Mesenchymal stem cell (in vitro differentiated cells and primary cell): Measurements from ENCODE around the gene OIT3.

Source experiments
- DNase-seq: peaks from one replicate; pipeline ENCODE4 v3.0.0-alpha.2; 2013
- H2AFZ ChIP-seq: one replicate; pipeline ENCODE4 v1.6.1; 2013; ENCODE audit warnings: low read depth, mild to moderate bottlenecking, control low read depth, inconsistent platforms, low read length, moderate library complexity
- H2AK5ac ChIP-seq: 2 replicates; pipeline ENCODE4 v1.6.1; 2013; ENCODE audit warnings: low read length, moderate library complexity, mild to moderate bottlenecking, inconsistent platforms; ENCODE audit not compliant: severe bottlenecking
- H2BK120ac ChIP-seq: one replicate; pipeline ENCODE4 v1.6.1; 2013; ENCODE audit warnings: low read depth, mild to moderate bottlenecking, inconsistent platforms, low read length, moderate library complexity
- H2BK12ac ChIP-seq, 2 experiments: one replicate each; pipeline ENCODE4 v1.6.1; 2013; ENCODE audit warnings: inconsistent platforms in 2 of 2, low read length in 2 of 2, mild to moderate bottlenecking in 2 of 2, moderate library complexity in 2 of 2, control low read depth in 1 of 2
- H2BK15ac ChIP-seq: one replicate; pipeline ENCODE4 v1.6.1; 2013; ENCODE audit warnings: mild to moderate bottlenecking, low read depth, inconsistent platforms; ENCODE audit not compliant: poor library complexity, severe bottlenecking
- H2BK5ac ChIP-seq: 2 replicates; pipeline ENCODE4 v1.6.1; 2013; ENCODE audit warnings: low read depth, mild to moderate bottlenecking, low read length, control low read depth, inconsistent platforms; ENCODE audit not compliant: poor library complexity, severe bottlenecking
- H3K14ac ChIP-seq, 2 experiments: one replicate each; pipeline ENCODE4 v1.6.1; 2013; ENCODE audit warnings: inconsistent platforms in 2 of 2, low read length in 2 of 2, control low read depth in 1 of 2, mild to moderate bottlenecking in 1 of 2, moderate library complexity in 1 of 2
- H3K18ac ChIP-seq, 2 experiments: one replicate each; pipeline ENCODE4 v1.6.1; 2013; ENCODE audit warnings: inconsistent platforms in 2 of 2, low read length in 2 of 2, control low read depth in 1 of 2, low read depth in 1 of 2, mild to moderate bottlenecking in 1 of 2
- H3K23ac ChIP-seq, 2 experiments: one replicate each; pipeline ENCODE4 v1.6.1; 2013; ENCODE audit warnings: inconsistent platforms in 2 of 2, low read length in 2 of 2, mild to moderate bottlenecking in 2 of 2, moderate library complexity in 2 of 2, control low read depth in 1 of 2
- H3K27ac ChIP-seq: 2 replicates; pipeline ENCODE4 v1.5.1; 2013; ENCODE audit warnings: mild to moderate bottlenecking, moderate library complexity, low read length, control low read depth, inconsistent platforms; ENCODE audit not compliant: poor library complexity, severe bottlenecking
- H3K27me3 ChIP-seq, 2 experiments: 2 replicates each; pipeline versions ENCODE4 v1.6.1 to v1.7.0; 2013; ENCODE audit warnings: low read length in 2 of 2, mild to moderate bottlenecking in 2 of 2, moderate library complexity in 2 of 2, control low read depth in 1 of 2, inconsistent platforms in 1 of 2; ENCODE audit not compliant: control insufficient read depth in 1 of 2, insufficient read depth in 1 of 2
- H3K36me3 ChIP-seq, 2 experiments: 2 replicates each; pipeline versions ENCODE4 v1.6.1 to v1.7.0; 2013; ENCODE audit warnings: low read length in 2 of 2, control low read depth in 1 of 2, inconsistent platforms in 1 of 2, low read depth in 1 of 2, mild to moderate bottlenecking in 1 of 2; ENCODE audit not compliant: insufficient read depth in 2 of 2, control insufficient read depth in 1 of 2
- H3K4ac ChIP-seq, 2 experiments: one replicate each; pipeline ENCODE4 v1.6.1; 2013; ENCODE audit warnings: inconsistent platforms in 2 of 2, low read length in 2 of 2, mild to moderate bottlenecking in 2 of 2, moderate library complexity in 2 of 2, control low read depth in 1 of 2, low read depth in 1 of 2
- H3K4me1 ChIP-seq: 2 replicates; pipeline ENCODE4 v1.6.1; 2013; ENCODE audit warnings: low read depth, low read length, control low read depth; ENCODE audit not compliant: control insufficient read depth, insufficient read depth
- H3K4me2 ChIP-seq: 2 replicates; pipeline ENCODE4 v1.6.1; 2013; ENCODE audit warnings: low read length, mild to moderate bottlenecking, inconsistent platforms; ENCODE audit not compliant: poor library complexity, severe bottlenecking
- H3K4me3 ChIP-seq, 2 experiments: 2 replicates each; pipeline versions ENCODE4 v1.5.1 to v1.7.0; 2013; ENCODE audit warnings: low read length in 2 of 2, mild to moderate bottlenecking in 2 of 2, control low read depth in 1 of 2, low read depth in 1 of 2; ENCODE audit not compliant: insufficient read depth in 1 of 2
- H3K79me1 ChIP-seq: replicated peaks from 2 replicates; pipeline ENCODE4 v1.6.1; 2013; ENCODE audit warnings: mild to moderate bottlenecking, control low read depth, low read length, inconsistent platforms; ENCODE audit not compliant: poor library complexity, severe bottlenecking
- H3K9ac ChIP-seq: 2 replicates; pipeline ENCODE4 v1.7.0; 2013; ENCODE audit warnings: mild to moderate bottlenecking, low read length, moderate library complexity
- H3K9me3 ChIP-seq: 2 replicates; pipeline ENCODE4 v1.7.0; 2013; ENCODE audit warnings: mild to moderate bottlenecking, low read length; ENCODE audit not compliant: control insufficient read depth
- H4K8ac ChIP-seq: one replicate; pipeline ENCODE4 v1.6.1; 2013; ENCODE audit warnings: inconsistent platforms, mild to moderate bottlenecking, low read length, moderate library complexity
- H4K91ac ChIP-seq: one replicate; pipeline ENCODE4 v1.6.1; 2013; ENCODE audit warnings: mild to moderate bottlenecking, low read length, inconsistent platforms
- WGBS: methylation state at CpG from one replicate; pipeline ENCODE4 v1.1.7; 2013; ENCODE audit warnings: mixed read lengths; 5-methylcytosine and 5-hydroxymethylcytosine counted together

The OIT3 gene

DNA sequence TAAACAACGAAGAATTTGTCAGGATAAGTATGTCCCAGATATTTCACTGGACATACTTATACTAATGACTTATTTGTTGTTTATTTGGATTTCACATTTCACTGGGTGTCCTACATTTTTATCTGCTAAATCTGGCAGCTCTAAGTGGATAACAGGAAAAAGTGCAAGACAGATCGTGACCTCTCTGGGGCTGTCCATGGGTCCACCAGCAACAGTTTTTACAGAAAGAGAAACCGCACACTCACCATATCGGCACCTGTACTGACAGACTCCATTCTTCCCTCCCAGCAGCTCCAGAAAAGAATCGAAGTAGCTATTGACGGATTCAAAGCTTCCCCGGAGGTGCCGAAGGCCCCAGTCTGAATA is 60.7 kb downstream of the OIT3 start:
- Histone ChIP-seq H3K4ac (no peak overlapping the region), H4K91ac (no peak overlapping the region), H3K23ac (no peak overlapping the region), H3K27me3 (peaks cover 17 to 30% of the 10 kb centered on the region in 2 experiments), H3K27ac (no peak overlapping the region), H3K4me2 (no peak overlapping the region), H3K79me1 (no peaks in the 10 kb centered on the region), H3K18ac (no peak overlapping the region), H3K14ac (no peak overlapping the region), H2AK5ac (no peak overlapping the region), H3K9me3 (no peaks in the 10 kb centered on the region), H3K4me1 (peaks cover 2% of the 10 kb centered on the region), H3K4me3 (no peak overlapping the region), H2BK15ac (no peak overlapping the region), H2BK5ac (no peak overlapping the region), H3K9ac (no peak overlapping the region), H4K8ac (no peak overlapping the region), H2AFZ (no peak overlapping the region), H2BK12ac (no peak overlapping the region), H2BK120ac (no peak overlapping the region), H3K36me3 (peaks cover 0 to 3% of the 10 kb centered on the region in 2 experiments)
- DNase-seq, result no peak
- 78% methylated on average over 7 of the region's 8 CpGs for WGBS

DNA sequence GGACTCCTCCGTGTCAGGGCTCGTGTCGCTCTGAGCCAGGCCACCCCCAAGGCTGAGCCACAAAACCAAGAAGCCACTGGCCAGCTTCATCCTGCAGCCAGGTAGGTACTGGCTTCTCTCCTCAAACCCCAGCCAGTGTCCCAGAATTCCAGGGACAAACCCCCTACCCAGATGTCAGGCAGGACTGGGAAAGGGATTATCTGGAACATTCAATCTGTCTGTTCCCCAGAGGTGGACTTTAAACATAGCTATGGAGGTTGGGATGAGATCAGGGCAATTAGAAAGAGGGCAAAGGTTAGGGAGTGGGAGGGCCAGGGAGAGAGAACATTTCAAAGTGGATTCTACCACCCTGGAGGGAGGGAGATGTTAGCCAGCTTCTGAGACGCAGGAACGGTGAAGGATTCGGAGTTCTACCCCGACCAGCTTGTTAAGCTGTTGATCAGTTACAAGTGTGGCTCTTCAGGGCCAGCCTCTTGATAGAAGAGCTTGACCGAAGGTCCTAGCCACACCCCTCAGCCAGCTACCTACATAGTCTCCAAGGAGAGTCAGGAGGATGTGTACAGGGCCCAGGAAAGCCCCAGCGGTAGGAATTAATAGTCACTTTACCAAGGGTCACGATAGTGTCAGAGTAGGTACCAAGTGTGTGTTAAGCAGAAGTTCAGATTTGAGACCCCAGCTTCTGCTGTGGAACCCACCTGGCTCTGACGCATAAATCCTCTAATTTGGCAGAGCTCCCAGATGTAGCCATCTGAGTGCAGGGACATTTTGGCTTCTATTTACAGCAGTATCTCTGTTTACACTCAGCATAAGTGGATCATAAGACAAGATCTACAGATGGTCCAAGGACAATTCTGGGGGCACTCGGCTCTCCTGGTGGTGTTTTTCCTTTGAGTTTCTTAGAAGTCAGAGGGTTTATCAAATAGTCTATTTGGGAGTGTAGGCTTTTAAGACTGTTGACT is 61.3 kb downstream of the OIT3 start, which contains the start of gene PLA2G12B:
TSS of gene PLA2G12B (minus strand) at position 211 of the 959 bp plus-strand sequence. CDS start at position 90, 121 bp downstream.
- no peak within 1 kb of the TSS for H2BK120ac ChIP-seq
- peak within 1 kb of the TSS in 1 of 2 experiments; percentile 5 for H3K4ac ChIP-seq
- peak within 1 kb of the TSS in 1 of 2 experiments; percentile 55 for H3K14ac ChIP-seq
- H2BK5ac ChIP-seq, result no peak within 1 kb of the TSS
- no peak within 1 kb of the TSS for H4K91ac ChIP-seq
- no peaks in the 10 kb centered on the region for H3K9me3 ChIP-seq
- H2BK15ac ChIP-seq, result no peak within 1 kb of the TSS
- H4K8ac ChIP-seq, result peak within 1 kb of the TSS; percentile 15
- peaks cover 2% of the 10 kb centered on the region for H3K4me1 ChIP-seq
- peak within 1 kb of the TSS; percentile 27 for H2AFZ ChIP-seq
- peaks cover 17 to 32% of the 10 kb centered on the region in 2 experiments for H3K27me3 ChIP-seq
- no peak within 1 kb of the TSS for H3K27ac ChIP-seq
- no peak within 1 kb of the TSS for H3K9ac ChIP-seq
- peak within 1 kb of the TSS in 1 of 2 experiments; percentile 47 for H3K4me3 ChIP-seq
- H3K23ac ChIP-seq, result no peak within 1 kb of the TSS
- H3K79me1 ChIP-seq, result no peaks in the 10 kb centered on the region
- 80% methylated on average over 12 of the region's 12 CpGs for WGBS
- no peak within 1 kb of the TSS for H3K18ac ChIP-seq
- no peak within 1 kb of the TSS for H2BK12ac ChIP-seq
- no peak within 1 kb of the TSS for H3K4me2 ChIP-seq
- no peak within 1 kb of the TSS for H2AK5ac ChIP-seq
- no peak for DNase-seq
- peaks cover 0 to 3% of the 10 kb centered on the region in 2 experiments for H3K36me3 ChIP-seq

DNA sequence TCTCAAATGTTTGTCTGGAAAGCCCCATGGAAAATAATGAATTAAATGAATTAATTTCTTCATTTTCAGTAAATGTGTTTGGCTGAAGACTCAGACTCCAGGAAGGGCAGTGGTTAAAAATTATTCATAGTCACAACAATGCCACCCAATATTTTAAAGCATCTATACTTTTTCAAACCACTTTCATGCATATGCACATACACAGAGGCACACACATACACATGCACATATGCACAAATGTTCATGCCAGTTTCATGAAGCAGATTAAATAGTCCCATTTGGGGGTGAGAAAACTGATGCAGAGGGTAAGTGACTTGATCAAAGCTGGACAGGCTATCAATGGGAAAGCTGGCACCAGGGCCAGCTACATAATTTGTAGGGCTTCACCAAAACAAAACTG is 62.5 kb downstream of the OIT3 start:
- no peak overlapping the region for H2BK12ac ChIP-seq
- H3K4me3 ChIP-seq, result no peak overlapping the region
- no peak overlapping the region for H4K8ac ChIP-seq
- H3K9me3 ChIP-seq, result no peaks in the 10 kb centered on the region
- no peak overlapping the region for H2BK120ac ChIP-seq
- no peak overlapping the region for H2BK5ac ChIP-seq
- no peak for DNase-seq
- H3K27ac ChIP-seq, result no peak overlapping the region
- peaks cover 17 to 32% of the 10 kb centered on the region in 2 experiments for H3K27me3 ChIP-seq
- H2AK5ac ChIP-seq, result no peak overlapping the region
- H3K4me2 ChIP-seq, result no peak overlapping the region
- peaks cover 0 to 3% of the 10 kb centered on the region in 2 experiments for H3K36me3 ChIP-seq
- no peak overlapping the region for H3K14ac ChIP-seq
- peaks cover 2% of the 10 kb centered on the region for H3K4me1 ChIP-seq
- H3K79me1 ChIP-seq, result no peaks in the 10 kb centered on the region
- H3K23ac ChIP-seq, result no peak overlapping the region
- no peak overlapping the region for H3K18ac ChIP-seq
- H4K91ac ChIP-seq, result no peak overlapping the region
- no peak overlapping the region for H3K4ac ChIP-seq
- H2AFZ ChIP-seq, result no peak overlapping the region
- no peak overlapping the region for H3K9ac ChIP-seq
- no peak overlapping the region for H2BK15ac ChIP-seq

DNA sequence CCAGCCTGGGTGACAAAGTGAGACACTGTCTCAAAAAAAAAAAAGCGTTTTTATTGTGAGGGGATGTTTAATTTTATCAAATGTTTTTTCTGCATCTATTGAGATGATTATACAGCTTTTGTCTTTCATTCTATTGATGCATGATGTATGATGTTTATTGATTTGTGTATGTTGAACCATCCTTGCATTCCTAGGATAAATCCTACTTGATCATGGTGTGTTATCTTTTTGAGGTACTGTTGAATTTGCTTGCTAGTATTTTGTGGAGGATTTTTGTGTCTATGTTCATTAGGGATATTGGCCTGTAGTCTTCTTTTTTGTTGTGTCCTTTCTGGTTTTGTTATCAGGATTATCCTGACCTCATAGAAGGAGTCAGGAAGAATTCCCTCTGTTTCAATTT is 83.3 kb downstream of the OIT3 start:
- no peak overlapping the region for H3K18ac ChIP-seq

More for the DNA sequence above, 83.3 kb downstream of the OIT3 start:
- no peaks in the 10 kb centered on the region for H3K27me3 ChIP-seq
- H2BK12ac ChIP-seq, result no peak overlapping the region
- no peak overlapping the region for H3K27ac ChIP-seq
- no peak overlapping the region for H4K8ac ChIP-seq
- H3K4me1 ChIP-seq, result no peaks in the 10 kb centered on the region
- no peak overlapping the region for H2BK5ac ChIP-seq
- H3K4me3 ChIP-seq, result no peak overlapping the region
- no peak overlapping the region for H3K4ac ChIP-seq
- no peak overlapping the region for H2BK15ac ChIP-seq
- no peak overlapping the region for H2AK5ac ChIP-seq
- H3K9me3 ChIP-seq, result peaks cover 61% of the 10 kb centered on the region
- 90% methylated on average over 1 of the region's 1 CpG for WGBS
- no peak overlapping the region for H2BK120ac ChIP-seq
- no peak overlapping the region for H3K14ac ChIP-seq
- no peak for DNase-seq
- H3K36me3 ChIP-seq, result no peaks in the 10 kb centered on the region
- H3K23ac ChIP-seq, result no peak overlapping the region
- H3K79me1 ChIP-seq, result no peaks in the 10 kb centered on the region
- no peak overlapping the region for H3K9ac ChIP-seq
- no peak overlapping the region for H2AFZ ChIP-seq
- H3K4me2 ChIP-seq, result no peak overlapping the region
- H4K91ac ChIP-seq, result no peak overlapping the region
